Measurements from ENCODE around the gene MYRIP.
"Not testable (repeated sequence)": the region's sequence is repeated elsewhere in the genome, so short reads cannot be mapped to it uniquely, and the experiment has no call there.

DNA sequence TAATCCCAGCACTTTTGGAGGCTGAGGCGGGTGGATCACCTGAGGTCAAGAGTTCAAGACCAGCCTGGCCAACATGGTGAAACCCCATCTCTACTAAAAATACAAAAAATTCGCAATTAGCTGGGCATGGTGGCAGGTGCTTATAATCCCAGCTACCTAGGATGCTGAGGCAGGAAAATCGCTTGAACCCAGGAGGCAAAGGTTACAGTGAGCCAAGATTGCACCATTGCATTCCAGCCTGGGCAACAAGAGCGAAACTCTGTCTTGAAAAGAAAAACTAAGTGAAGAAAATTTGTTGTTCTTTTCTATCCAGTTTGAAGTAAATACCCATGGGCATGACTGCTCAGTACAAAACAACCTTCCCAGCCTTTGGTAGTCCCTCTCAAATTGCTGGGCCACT lies 24.4 kb downstream of the MYRIP start:
- TF ChIP-seq, protein P1, sequence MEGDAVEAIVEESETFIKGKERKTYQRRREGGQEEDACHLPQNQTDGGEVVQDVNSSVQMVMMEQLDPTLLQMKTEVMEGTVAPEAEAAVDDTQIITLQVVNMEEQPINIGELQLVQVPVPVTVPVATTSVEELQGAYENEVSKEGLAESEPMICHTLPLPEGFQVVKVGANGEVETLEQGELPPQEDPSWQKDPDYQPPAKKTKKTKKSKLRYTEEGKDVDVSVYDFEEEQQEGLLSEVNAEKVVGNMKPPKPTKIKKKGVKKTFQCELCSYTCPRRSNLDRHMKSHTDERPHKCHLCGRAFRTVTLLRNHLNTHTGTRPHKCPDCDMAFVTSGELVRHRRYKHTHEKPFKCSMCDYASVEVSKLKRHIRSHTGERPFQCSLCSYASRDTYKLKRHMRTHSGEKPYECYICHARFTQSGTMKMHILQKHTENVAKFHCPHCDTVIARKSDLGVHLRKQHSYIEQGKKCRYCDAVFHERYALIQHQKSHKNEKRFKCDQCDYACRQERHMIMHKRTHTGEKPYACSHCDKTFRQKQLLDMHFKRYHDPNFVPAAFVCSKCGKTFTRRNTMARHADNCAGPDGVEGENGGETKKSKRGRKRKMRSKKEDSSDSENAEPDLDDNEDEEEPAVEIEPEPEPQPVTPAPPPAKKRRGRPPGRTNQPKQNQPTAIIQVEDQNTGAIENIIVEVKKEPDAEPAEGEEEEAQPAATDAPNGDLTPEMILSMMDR (IDR thresholded peaks at IDR 0.05; ENCODE audit: insufficient read depth, low read length, poor library complexity, severe bottlenecking), result not testable (repeated sequence)
- TF ChIP-seq EZH2phosphoT487 (conservative IDR thresholded peaks at IDR 0.05; ENCODE audit: low read length), result not testable (repeated sequence)

Data from SU-DHL-6 (cell line).